GM23248 (cell line): ENCODE results near the gene SLC44A3. TPM values are rescaled to one million over a fixed set of nuclear protein-coding genes. Genes with fewer than 3 reads are reported as not detected.
A peak's percentile ranks its signal among the peaks of the same experiment; 100 is the strongest.

ENCODE experiments used
- DNase-seq: peaks from one replicate; pipeline ENCODE4 v3.0.0-alpha.2; 2015
- H2AFZ ChIP-seq: fragments of 200-600 bp; sonication (generic); 2 replicates; pipeline ENCODE4 v1.6.1; 2016; ENCODE audit warnings: antibody characterized with exemption
- H3F3A ChIP-seq: fragments of 200-600 bp; sonication (generic); 2 replicates; pipeline ENCODE4 v1.6.1; 2016; ENCODE audit warnings: mild to moderate bottlenecking, antibody characterized with exemption, mixed run types; ENCODE audit not compliant: insufficient read depth
- H3K27ac ChIP-seq: fragments of 200-600 bp; sonication (generic); 2 replicates; pipeline ENCODE4 v1.5.1; 2016; ENCODE audit warnings: mild to moderate bottlenecking
- H3K27me3 ChIP-seq: fragments of 200-600 bp; sonication (generic); replicated peaks from 2 replicates; pipeline ENCODE4 v1.6.1; 2016; ENCODE audit warnings: mild to moderate bottlenecking; ENCODE audit not compliant: insufficient read depth
- H3K36me3 ChIP-seq: fragments of 200-600 bp; sonication (generic); 2 replicates; pipeline ENCODE4 v1.6.1; 2016; ENCODE audit warnings: low read depth, mild to moderate bottlenecking
- H3K4me1 ChIP-seq: fragments of 200-600 bp; sonication (generic); 2 replicates; pipeline ENCODE4 v1.6.1; 2016; ENCODE audit warnings: mild to moderate bottlenecking; ENCODE audit not compliant: insufficient read depth
- H3K4me2 ChIP-seq: fragments of 200-600 bp; sonication (generic); one replicate; pipeline ENCODE4 v1.6.1; 2016; ENCODE audit warnings: mild to moderate bottlenecking; ENCODE audit not compliant: unreplicated experiment
- H3K4me3 ChIP-seq: fragments of 200-600 bp; sonication (generic); 2 replicates; pipeline ENCODE4 v1.5.1; 2016; ENCODE audit warnings: mild to moderate bottlenecking
- H3K79me2 ChIP-seq: fragments of 200-600 bp; sonication (generic); 2 replicates; pipeline ENCODE4 v1.6.1; 2016; ENCODE audit warnings: mild to moderate bottlenecking; ENCODE audit not compliant: insufficient read depth
- H3K9ac ChIP-seq: fragments of 200-600 bp; sonication (generic); 2 replicates; pipeline ENCODE4 v1.6.1; 2016; ENCODE audit warnings: mild to moderate bottlenecking
- H3K9me2 ChIP-seq: fragments of 200-600 bp; sonication (generic); 2 replicates; pipeline ENCODE4 v1.6.1; 2016; ENCODE audit warnings: mixed run types, mild to moderate bottlenecking, moderate library complexity; ENCODE audit not compliant: insufficient read depth
- H3K9me3 ChIP-seq: fragments of 200-600 bp; sonication (generic); one replicate; pipeline ENCODE4 v1.6.1; 2017; ENCODE audit warnings: low read depth
- H4K20me1 ChIP-seq: fragments of 200-600 bp; sonication (generic); 2 replicates; pipeline ENCODE4 v1.6.0; 2016; ENCODE audit not compliant: insufficient read depth
- EZH2 ChIP-seq: fragments of 200-600 bp; sonication (generic); IDR thresholded peaks from 2 replicates; pipeline ENCODE4 v1.6.1; 2018; ENCODE audit warnings: antibody characterized with exemption, mild to moderate bottlenecking; ENCODE audit not compliant: insufficient read depth, poor library complexity, severe bottlenecking
- EZH2phosphoT487 ChIP-seq: fragments of 200-600 bp; sonication (generic); IDR thresholded peaks from 2 replicates; pipeline ENCODE4 v1.6.1; 2018; ENCODE audit warnings: antibody characterized with exemption, moderate library complexity, mild to moderate bottlenecking, low read depth; ENCODE audit not compliant: insufficient read depth
- WGBS, 2 experiments: methylation state at CpG; one replicate each; pipeline ENCODE4 v1.1.6; 2015 to 2017; ENCODE audit warnings: low lambda C conversion rate in 2 of 2, low coverage in 1 of 2; ENCODE audit errors: missing lambda C conversion rate in 2 of 2; 5-methylcytosine and 5-hydroxymethylcytosine counted together
- in situ Hi-C: fragments of 300-500 bp; cut with MboI; formaldehyde crosslinking; loops from 2 replicates; pipeline ENCODE4 v1.15.0; 2020
- polyA plus RNA-seq: library from polyadenylated mRNA; unstranded; fragments of >200 nt; fragmentation: Nextera tagmentation; extraction: Ambion mirVana; gene quantifications from 2 replicates; pipeline ENCODE4 v1.2.1, GENCODE V29; 2016
- total RNA-seq: library from RNA; depleted of rRNA; stranded (reverse); fragments of >200 nt; shearing (Covaris generic); gene quantifications from 2 replicates; pipeline ENCODE4 v1.2.3, GENCODE V29; 2014

Gene SLC44A3
- total and polyA plus RNA-seq, 2 experiments from 2014 or later = 1.6 to 2.0 TPM

- no peak overlapping the region for H2AFZ ChIP-seq
- no peaks in the 10 kb centered on the region for H3K27me3 ChIP-seq
- H3K9ac ChIP-seq = no peak overlapping the region
- peaks cover 23% of the 10 kb centered on the region for H4K20me1 ChIP-seq
- peaks cover 17% of the 10 kb centered on the region for H3K4me1 ChIP-seq
- H3K27ac ChIP-seq = peak overlapping the region; percentile 12; the same call in 1 of the 2 replicates
- no peaks in the 10 kb centered on the region for H3K9me3 ChIP-seq
- H3K36me3 ChIP-seq = no peaks in the 10 kb centered on the region
- H3K79me2 ChIP-seq = peaks cover 100% of the 10 kb centered on the region
- H3F3A ChIP-seq = peaks cover 11% of the 10 kb centered on the region; the same call in 1 of the 2 replicates
- H3K4me2 ChIP-seq = no peak overlapping the region
- TF ChIP-seq EZH2phosphoT487 (no peak), EZH2 (no peak)
- H3K4me3 ChIP-seq = no peak overlapping the region
- no peaks in the 10 kb centered on the region for H3K9me2 ChIP-seq
- WGBS, 2 experiments = 68% methylated on average over 9 of the region's 9 CpGs
- in situ Hi-C loops = no loop called here
- DNase-seq = peak; percentile 28
These were observed 92.4 kb downstream of the SLC44A3 start for GRCh38 chr1:94912263-94913184.

GRCh38 chr1:94917251-94917650 lies 97.1 kb downstream of the SLC44A3 start:
- H3K9ac ChIP-seq = no peak overlapping the region
- H3K79me2 ChIP-seq = peaks cover 100% of the 10 kb centered on the region
- no peaks in the 10 kb centered on the region for H3K9me3 ChIP-seq
- TF ChIP-seq EZH2 (no peak), EZH2phosphoT487 (no peak)
- DNase-seq = peak; percentile 47
- H3K27me3 ChIP-seq = no peaks in the 10 kb centered on the region
- 81% methylated on average over 6 of the region's 6 CpGs for WGBS, 2 experiments
- no peak overlapping the region for H3K27ac ChIP-seq
- H3K36me3 ChIP-seq = no peaks in the 10 kb centered on the region
- peaks cover 9% of the 10 kb centered on the region for H4K20me1 ChIP-seq
- no peak overlapping the region for H2AFZ ChIP-seq
- peaks cover 58% of the 10 kb centered on the region for H3K4me1 ChIP-seq
- no peak overlapping the region for H3K4me3 ChIP-seq
- no peaks in the 10 kb centered on the region for H3K9me2 ChIP-seq
- no peak overlapping the region for H3K4me2 ChIP-seq
- in situ Hi-C loops = no loop called here
- peaks cover 43% of the 10 kb centered on the region; the same call in 1 of the 2 replicates for H3F3A ChIP-seq

GRCh38 chr1:94919241-94920030 lies 99.3 kb downstream of the SLC44A3 start:
- H3K4me3 ChIP-seq = 0 out of 2 replicates have a peak overlapping the region, but pooled peaks have one; percentile 8
- no peaks in the 10 kb centered on the region for H3K9me3 ChIP-seq
- H3K4me1 ChIP-seq = peaks cover 63% of the 10 kb centered on the region
- no peaks in the 10 kb centered on the region for H3K9me2 ChIP-seq
- TF ChIP-seq EZH2phosphoT487 (no peak), EZH2 (no peak)
- in situ Hi-C loops = loop anchor here (5.0 kb wide), 1 partner anchor 57 kb away; no protein-coding TSS in a partner anchor
- H3F3A ChIP-seq = peaks cover 55% of the 10 kb centered on the region
- no peaks in the 10 kb centered on the region for H3K27me3 ChIP-seq
- H4K20me1 ChIP-seq = peaks cover 4% of the 10 kb centered on the region
- 20 to 27% methylated on average over 4 of the region's 4 CpGs for WGBS, 2 experiments
- H3K36me3 ChIP-seq = no peaks in the 10 kb centered on the region
- peak overlapping the region; percentile 29 for H3K4me2 ChIP-seq
- peaks cover 100% of the 10 kb centered on the region for H3K79me2 ChIP-seq
- H2AFZ ChIP-seq = no peak overlapping the region
- 0 out of 2 replicates have a peak overlapping the region, but pooled peaks have one; percentile 0 for H3K9ac ChIP-seq
- H3K27ac ChIP-seq = peak overlapping the region; percentile 25
- peak; percentile 51 for DNase-seq

GRCh38 chr1:94920061-94920460 lies 99.9 kb downstream of the SLC44A3 start:
- peaks cover 4% of the 10 kb centered on the region for H4K20me1 ChIP-seq
- peaks cover 100% of the 10 kb centered on the region for H3K79me2 ChIP-seq
- H3K9me2 ChIP-seq = no peaks in the 10 kb centered on the region
- H3K4me1 ChIP-seq = peaks cover 63% of the 10 kb centered on the region
- no peaks in the 10 kb centered on the region for H3K27me3 ChIP-seq
- no peaks in the 10 kb centered on the region for H3K36me3 ChIP-seq
- WGBS, 2 experiments = 18 to 26% methylated on average over 3 of the region's 3 CpGs
- H3K9ac ChIP-seq = 0 out of 2 replicates have a peak overlapping the region, but pooled peaks have one; percentile 0
- in situ Hi-C loops = loop anchor here (5.0 kb wide), 1 partner anchor 58 kb away; no protein-coding TSS in a partner anchor
- H3K4me3 ChIP-seq = 0 out of 2 replicates have a peak overlapping the region, but pooled peaks have one; percentile 8
- H3F3A ChIP-seq = peaks cover 61% of the 10 kb centered on the region
- H3K4me2 ChIP-seq = peak overlapping the region; percentile 29
- peak overlapping the region; percentile 25 for H3K27ac ChIP-seq
- TF ChIP-seq EZH2phosphoT487 (no peak), EZH2 (no peak)
- no peak overlapping the region for H2AFZ ChIP-seq
- no peaks in the 10 kb centered on the region for H3K9me3 ChIP-seq
- peak; percentile 55 for DNase-seq
